Stimulated activated CD8-positive, alpha-beta memory T cell treated with anti-CD3 and anti-CD28 coated beads, Interleukin-15, amount 100 ng/mL, for 4 hours (primary cell): Measurements from ENCODE around the gene MIER2.
"Not testable (repeated sequence)": the region's sequence is repeated elsewhere in the genome, so short reads cannot be mapped to it uniquely, and the experiment has no call there.

Source experiments
- DNase-seq, 2 donors: peaks; one replicate each; pipeline ENCODE4 v3.0.0-alpha.2; 2020; ENCODE audit warnings: low read depth in 2 of 2

The MIER2 gene, protein sequence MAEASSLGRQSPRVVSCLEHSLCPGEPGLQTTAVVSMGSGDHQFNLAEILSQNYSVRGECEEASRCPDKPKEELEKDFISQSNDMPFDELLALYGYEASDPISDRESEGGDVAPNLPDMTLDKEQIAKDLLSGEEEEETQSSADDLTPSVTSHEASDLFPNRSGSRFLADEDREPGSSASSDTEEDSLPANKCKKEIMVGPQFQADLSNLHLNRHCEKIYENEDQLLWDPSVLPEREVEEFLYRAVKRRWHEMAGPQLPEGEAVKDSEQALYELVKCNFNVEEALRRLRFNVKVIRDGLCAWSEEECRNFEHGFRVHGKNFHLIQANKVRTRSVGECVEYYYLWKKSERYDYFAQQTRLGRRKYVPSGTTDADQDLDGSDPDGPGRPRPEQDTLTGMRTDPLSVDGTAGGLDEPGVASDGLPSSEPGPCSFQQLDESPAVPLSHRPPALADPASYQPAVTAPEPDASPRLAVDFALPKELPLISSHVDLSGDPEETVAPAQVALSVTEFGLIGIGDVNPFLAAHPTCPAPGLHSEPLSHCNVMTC

GRCh38 chr19:344625-345319 lies at the start of gene MIER2:
TSS of gene MIER2 (minus strand) at chr19:344796. CDS start at chr19:344782, 14 bp downstream.
- DNase-seq: peak; percentile 75 to 86

GRCh38 chr19:393560-393959 lies 49.0 kb upstream of the MIER2 start:
- DNase-seq: not testable (repeated sequence)

- DNase-seq: no peak
Observed at GRCh38 chr19:392375-392970, 47.9 kb upstream of the MIER2 start.

GRCh38 chr19:391726-392374 lies 47.3 kb upstream of the MIER2 start:
- no peak for DNase-seq

GRCh38 chr19:391207-391557 lies 46.6 kb upstream of the MIER2 start:
- DNase-seq: no peak

- DNase-seq: no peak
Observed at GRCh38 chr19:390386-391206, 46.0 kb upstream of the MIER2 start.

- no peak for DNase-seq
Observed at GRCh38 chr19:389935-390289, 45.3 kb upstream of the MIER2 start.

DNA sequence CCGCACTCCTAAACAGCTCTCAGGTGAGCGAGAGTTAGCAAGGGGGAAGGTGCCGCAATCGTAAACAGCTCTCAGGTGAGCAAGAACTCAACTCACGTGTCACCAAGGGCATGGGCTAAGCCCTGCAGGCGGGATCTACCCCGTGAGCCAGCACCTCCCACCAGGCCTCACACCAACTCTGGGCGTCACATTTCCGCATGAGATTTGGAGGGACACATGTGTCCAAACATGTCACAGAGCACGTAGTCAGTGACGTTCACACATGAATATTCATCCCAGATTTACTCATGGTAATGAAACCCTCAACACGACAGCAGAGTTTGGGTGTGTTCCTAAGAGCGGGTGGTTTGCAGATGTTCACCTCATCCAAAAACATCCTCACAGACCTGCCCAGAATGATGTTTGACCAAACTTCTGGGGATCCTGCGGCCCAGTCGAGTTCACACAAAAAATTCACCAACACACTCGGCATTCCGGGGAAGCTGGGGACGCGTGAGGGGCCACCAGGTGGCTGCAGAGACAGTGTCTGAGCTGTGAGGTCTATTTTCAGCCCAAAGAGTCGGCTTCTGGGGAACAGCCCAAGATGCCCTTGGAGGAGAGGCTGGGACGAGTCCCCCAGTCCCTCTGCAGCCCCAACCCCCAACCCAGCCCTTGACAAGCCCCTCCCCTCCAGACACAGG lies 44.8 kb upstream of the MIER2 start:
- DNase-seq: no peak

- DNase-seq: no peak
Observed at GRCh38 chr19:388691-389090, 44.1 kb upstream of the MIER2 start.

- DNase-seq: no peak
Observed at GRCh38 chr19:387777-388176, 43.2 kb upstream of the MIER2 start.

- not testable (repeated sequence) for DNase-seq
Observed at GRCh38 chr19:386632-387301, 42.2 kb upstream of the MIER2 start.

DNA sequence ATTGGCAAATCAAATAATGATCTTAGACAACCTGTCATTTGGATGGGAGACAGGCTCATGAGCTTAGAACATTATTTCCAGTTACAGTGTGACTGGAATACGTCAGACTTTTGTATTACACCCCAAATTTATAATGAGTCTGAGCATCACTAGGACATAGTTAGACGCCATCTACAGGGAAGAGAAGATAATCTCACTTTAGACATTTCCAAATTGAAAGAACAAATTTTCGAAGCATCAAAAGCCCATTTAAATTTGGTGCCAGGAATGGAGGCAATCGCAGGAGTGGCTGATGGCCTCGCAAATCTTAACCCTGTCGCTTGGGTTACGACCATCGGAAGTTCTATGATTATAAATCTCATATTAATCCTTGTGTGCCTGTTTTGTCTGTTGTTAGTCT lies 41.6 kb upstream of the MIER2 start:
- DNase-seq: not testable (repeated sequence)

- DNase-seq: no peak
Observed at GRCh38 chr19:384799-385169, 40.2 kb upstream of the MIER2 start.

DNA sequence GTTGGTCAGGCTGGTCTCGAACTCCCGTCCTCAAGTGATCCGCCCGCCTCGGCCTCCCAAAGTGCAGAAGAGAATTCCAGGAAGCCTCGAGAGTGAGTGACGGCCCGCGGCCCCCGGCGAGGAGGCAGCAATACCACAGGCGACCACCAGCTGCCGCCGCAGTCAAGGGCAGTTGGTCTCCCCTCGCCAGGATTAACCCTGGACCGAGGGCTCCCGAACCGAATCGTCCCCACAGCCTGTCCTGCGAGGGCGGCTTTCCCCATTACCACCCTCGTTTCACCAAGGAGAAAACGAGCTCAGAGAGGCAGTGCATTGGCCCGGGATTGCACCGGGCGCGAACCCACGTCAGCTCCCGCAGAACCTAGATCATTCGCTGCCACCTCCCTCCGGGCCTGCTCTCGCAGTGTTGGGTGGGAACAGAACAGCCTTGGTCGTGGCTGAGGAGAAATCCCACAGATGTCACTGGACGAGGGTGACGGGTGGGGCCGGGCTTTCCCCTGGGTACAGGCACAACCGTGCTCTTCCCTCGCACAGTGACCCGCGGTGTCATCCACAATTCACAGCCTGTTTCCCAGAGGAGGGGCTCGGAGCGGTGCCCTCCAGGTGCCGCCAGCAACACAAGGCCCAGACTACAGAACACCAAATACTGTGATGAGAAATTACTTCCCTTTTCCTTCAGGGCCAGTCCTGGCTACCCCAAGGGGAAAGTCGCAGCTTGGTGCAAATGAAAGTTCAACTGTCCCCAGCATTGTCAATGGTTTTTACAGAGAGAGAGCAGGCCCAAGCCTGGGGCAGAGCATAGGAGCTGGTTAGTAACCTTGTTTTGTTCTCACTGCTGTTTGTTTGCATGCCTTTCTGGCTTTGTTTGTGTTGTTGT lies 39.6 kb upstream of the MIER2 start:
- no peak for DNase-seq

- no peak for DNase-seq
Observed at GRCh38 chr19:383040-383439, 38.4 kb upstream of the MIER2 start.

DNA sequence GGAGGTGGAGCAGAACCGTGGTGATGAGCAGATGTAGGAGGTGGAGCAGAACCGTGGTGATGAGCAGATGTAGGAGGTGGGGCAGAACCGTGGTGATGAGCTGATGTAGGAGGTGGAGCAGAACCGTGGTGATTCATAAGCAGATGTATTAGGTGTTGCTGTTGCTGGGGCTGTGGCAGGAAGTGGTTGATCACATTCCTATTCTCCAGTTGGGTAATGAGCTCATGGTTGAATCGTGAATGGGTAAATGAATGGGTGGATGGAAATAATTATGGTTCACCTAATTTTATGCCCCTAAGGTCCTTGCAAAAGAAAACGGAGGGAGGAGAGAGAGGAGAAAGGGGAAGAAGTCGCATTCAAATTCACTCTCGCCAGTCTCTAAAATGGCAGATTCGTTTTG lies 38.0 kb upstream of the MIER2 start:
- peak in 1 of 2 donors; percentile 43 for DNase-seq

- not testable (repeated sequence) for DNase-seq
Observed at GRCh38 chr19:381901-382300, 37.3 kb upstream of the MIER2 start.

DNA sequence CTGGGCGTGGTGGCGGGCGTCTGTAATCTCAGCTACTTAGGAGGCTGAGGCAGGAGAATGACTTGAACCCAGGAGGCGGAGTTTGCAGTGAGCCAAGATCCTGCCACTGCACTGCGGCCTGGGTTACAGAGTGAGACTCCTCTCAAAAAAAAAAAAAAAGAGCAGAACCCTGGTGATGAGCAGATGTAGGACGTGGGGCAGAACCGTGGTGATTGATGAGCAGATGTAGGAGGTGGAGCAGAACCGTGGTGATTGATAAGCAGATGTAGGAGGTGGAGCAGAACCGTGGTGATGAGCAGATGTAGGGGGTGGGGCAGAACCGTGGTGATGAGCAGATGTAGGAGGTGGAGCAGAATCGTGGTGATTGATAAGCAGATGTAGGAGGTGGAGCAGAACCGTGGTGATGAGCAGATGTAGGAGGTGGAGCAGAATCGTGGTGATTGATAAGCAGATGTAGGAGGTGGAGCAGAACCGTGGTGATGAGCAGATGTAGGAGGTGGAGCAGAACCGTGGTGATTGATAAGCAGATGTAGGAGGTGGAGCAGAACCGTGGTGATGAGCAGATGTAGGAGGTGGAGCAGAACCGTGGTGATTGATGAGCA lies 36.1 kb upstream of the MIER2 start:
- DNase-seq: not testable (repeated sequence)

GRCh38 chr19:379796-380195 lies 35.2 kb upstream of the MIER2 start:
- no peak for DNase-seq
